Stimulated activated effector memory CD8-positive, alpha-beta T cell treated with anti-CD3 and anti-CD28 coated beads, Interleukin-12 subunit alpha, Interleukin-12 subunit beta, amount 100 ng/mL, for 72 hours (primary cell): Measurements from ENCODE around the gene XRCC4.

Experiments used
- ATAC-seq: fragments of 150-1000 bp; cut with Tn5 transposase; 2 replicates; pipeline ENCODE4 v1.10.0; 2021
- DNase-seq, 2 donors: peaks; one replicate each; pipeline ENCODE4 v3.0.0; 2021 to 2022; ENCODE audit warnings: low spot score in 2 of 2
- H3K27ac Mint-ChIP-seq: one replicate; pipeline ENCODE4 v1.8.0; 2022; ENCODE audit warnings: mild to moderate bottlenecking, mixed read lengths
- H3K36me3 Mint-ChIP-seq: one replicate; pipeline ENCODE4 v1.8.0; 2022; ENCODE audit warnings: mild to moderate bottlenecking, mixed read lengths
- H3K4me1 Mint-ChIP-seq: one replicate; pipeline ENCODE4 v1.8.0; 2022; ENCODE audit warnings: mixed read lengths
- H3K4me3 Mint-ChIP-seq: one replicate; pipeline ENCODE4 v1.8.0; 2022; ENCODE audit warnings: mild to moderate bottlenecking, mixed read lengths
- H3K9me3 Mint-ChIP-seq: one replicate; pipeline ENCODE4 v1.8.0; 2022; ENCODE audit warnings: mixed read lengths

XRCC4 gene

DNA sequence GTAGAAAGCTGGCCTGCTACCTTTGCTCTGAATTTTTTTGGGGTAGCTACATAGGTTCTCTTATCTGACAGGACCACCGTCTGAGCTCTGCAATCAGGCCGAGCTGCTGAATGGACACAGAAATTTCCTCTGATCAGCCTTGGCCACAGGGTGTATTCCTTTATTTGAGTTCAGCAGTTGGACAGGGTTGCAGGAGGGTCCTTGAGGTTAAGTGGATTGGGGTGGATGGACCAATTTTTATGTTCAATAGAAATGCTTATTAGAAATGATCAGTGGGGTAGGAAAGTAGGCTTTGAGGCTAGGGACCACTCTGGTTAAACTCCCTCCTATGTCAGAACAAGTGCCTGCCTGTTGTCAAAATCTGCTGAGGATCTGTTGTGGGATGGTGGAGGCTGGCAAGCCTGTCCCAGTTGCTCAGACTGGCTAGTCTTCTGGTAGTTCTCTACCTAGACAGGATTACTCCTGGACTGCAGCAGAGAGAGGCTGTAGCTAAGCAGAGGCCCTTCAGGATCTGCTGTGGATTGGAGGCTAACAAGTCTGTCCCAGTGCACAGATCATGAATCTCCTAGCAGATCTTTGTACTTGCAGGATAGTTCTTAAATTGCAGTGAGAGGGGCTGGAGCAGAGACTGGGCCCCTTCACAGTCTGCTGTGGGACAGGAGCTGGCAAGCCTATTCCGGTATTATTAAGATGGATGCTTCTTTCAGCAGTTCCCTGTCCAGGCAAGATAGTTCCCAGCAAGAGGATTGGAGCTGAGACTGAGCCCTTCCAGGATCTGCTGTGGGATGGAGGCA, 18.0 kb downstream of the XRCC4 start:
- no peak overlapping the region for H3K27ac Mint-ChIP-seq
- H3K9me3 Mint-ChIP-seq, result peaks cover 9% of the 10 kb centered on the region
- ATAC-seq (no peak), DNase-seq (no peak)
- peaks cover 16% of the 10 kb centered on the region for H3K4me1 Mint-ChIP-seq
- no peaks in the 10 kb centered on the region for H3K36me3 Mint-ChIP-seq
- no peak overlapping the region for H3K4me3 Mint-ChIP-seq

DNA sequence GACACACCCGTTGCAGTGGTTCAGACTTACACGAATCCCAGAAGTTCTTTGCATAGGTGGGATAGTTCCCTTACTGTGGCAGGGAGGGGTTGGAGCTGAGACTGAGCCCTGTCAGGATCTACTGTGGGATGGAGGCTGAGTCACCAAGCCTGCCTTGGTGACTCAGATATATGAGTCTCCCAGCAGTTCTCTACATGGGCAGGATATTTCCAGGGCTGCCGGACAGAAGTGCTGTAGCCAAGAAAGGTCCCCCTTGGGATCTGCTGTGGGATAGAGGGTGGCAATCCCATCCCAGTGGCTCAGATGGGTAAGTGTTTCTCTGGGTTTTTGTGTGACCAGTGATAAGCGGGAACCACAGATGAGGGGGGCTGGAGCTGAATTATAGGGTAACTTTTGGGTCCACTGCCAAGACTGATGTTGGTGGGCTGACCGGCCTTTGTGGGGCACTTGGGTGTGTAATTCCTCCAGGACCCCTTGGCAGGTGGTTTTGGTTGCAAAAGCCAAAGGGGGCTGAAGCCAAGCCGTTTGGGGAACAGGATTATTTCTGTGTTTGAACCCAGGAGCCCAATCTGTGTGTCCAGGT, 18.7 kb downstream of the XRCC4 start:
- peaks cover 7% of the 10 kb centered on the region for H3K9me3 Mint-ChIP-seq
- DNase-seq, result no peak
- no peaks in the 10 kb centered on the region for H3K36me3 Mint-ChIP-seq
- no peak overlapping the region for H3K4me3 Mint-ChIP-seq
- no peak overlapping the region for H3K27ac Mint-ChIP-seq
- no peak for ATAC-seq
- H3K4me1 Mint-ChIP-seq, result peaks cover 16% of the 10 kb centered on the region

DNA sequence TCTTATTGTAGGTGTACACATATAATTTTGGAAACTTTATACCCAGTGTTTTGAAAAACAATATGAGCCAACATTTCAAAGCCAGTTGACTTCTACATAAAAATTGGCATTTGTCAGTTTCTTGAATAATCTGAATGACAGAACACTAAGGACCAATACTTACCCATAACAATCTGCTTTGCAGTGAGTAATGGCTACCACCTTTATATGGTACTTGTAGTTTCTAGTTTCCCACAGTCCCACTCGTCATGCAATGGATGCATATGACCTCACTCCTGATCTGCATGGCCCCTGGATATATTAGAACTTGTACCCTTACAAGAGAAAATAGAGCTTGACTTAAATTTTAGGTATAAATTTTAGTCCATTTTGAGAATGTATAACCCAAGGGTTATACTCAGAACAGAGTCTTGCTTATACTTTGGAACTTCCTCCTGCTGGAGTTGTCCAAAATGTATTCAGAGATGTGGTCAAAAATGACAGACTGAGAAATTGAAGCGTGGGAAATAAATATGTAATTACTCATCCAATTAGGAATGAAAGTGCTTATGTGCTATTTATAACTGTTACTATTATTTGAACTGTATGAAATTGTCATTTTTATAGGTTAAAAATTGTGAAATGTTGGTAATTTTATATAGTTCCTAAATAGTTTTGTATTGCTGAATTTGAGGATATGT, 19.5 kb downstream of the XRCC4 start:
- no peak for DNase-seq
- no peaks in the 10 kb centered on the region for H3K36me3 Mint-ChIP-seq
- H3K4me3 Mint-ChIP-seq, result no peak overlapping the region
- peaks cover 15% of the 10 kb centered on the region for H3K4me1 Mint-ChIP-seq
- ATAC-seq, result no peak
- no peak overlapping the region for H3K27ac Mint-ChIP-seq
- peaks cover 7% of the 10 kb centered on the region for H3K9me3 Mint-ChIP-seq

DNA sequence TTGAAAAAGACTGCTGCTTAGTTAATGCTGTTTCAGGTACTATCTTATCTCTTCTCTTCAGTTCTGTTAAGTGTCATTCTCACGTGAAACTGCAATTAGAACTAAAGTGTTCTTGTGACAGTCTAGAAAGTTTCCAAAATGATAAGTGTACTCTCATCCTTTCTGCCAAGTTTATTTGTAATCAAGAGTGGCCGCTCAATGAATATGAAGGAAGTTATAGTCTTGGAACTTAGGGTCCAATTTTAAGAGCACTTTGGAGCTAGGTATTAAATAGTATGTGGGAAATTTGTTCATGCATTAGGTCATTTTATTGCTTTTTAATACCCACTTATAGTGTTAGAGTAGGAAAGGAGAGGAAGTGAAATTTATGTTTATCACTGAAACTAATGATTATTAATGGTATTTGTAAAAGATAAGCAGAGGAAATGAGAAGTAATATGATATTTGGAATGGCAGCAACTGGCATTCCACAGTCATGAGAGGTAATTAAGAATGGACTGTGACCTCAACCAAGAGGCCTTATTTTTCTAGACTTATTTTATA, 20.4 kb downstream of the XRCC4 start:
- no peak overlapping the region for H3K27ac Mint-ChIP-seq
- peaks cover 5% of the 10 kb centered on the region for H3K4me1 Mint-ChIP-seq
- peaks cover 7% of the 10 kb centered on the region for H3K9me3 Mint-ChIP-seq
- DNase-seq (no peak), ATAC-seq (no peak)
- no peak overlapping the region for H3K4me3 Mint-ChIP-seq
- no peaks in the 10 kb centered on the region for H3K36me3 Mint-ChIP-seq

DNA sequence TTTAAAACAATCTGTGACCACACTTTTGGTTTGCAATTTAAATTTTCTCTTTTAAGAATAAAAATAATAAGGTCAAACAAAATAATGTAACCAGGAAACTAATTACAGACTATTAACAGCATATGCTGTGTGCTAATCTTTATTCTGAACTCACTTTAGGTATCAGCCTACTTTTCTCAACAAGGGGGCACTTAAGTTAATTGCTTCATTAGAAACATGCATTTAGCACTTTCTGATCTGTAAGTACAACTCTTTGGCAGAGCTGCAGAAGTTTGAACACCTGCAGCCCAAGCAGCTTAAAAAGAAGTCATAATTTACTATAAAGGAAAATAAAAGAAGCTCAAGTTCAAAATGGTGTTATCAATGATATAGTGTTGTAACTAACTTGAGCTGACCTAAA, 21.7 kb downstream of the XRCC4 start:
- no peak overlapping the region for H3K27ac Mint-ChIP-seq
- ATAC-seq (no peak), DNase-seq (no peak)
- peaks cover 4% of the 10 kb centered on the region for H3K9me3 Mint-ChIP-seq
- no peak overlapping the region for H3K4me3 Mint-ChIP-seq
- H3K4me1 Mint-ChIP-seq, result no peaks in the 10 kb centered on the region
- no peaks in the 10 kb centered on the region for H3K36me3 Mint-ChIP-seq

DNA sequence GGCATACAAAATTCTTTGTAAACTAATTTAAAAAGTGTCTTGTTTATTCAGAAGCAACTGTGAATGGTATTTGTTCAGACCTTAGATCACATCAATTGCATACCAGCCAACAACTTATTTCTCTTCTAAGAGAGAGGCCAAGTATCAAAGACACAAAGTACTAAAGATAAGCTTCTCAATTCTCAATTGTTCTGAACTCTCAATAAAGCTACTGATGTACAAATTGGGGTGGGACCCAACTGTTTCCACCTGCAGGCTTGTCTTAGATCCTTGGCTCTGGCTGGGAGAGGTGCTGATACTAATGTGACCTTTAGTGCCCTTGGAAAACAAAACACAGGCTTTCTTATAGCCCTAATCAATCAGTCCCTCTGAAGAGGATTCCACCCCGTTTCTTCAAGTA, 22.1 kb downstream of the XRCC4 start:
- Mint-ChIP-seq H3K27ac (no peak overlapping the region), H3K4me1 (no peaks in the 10 kb centered on the region), H3K4me3 (no peak overlapping the region), H3K9me3 (peaks cover under 1% of the 10 kb centered on the region), H3K36me3 (no peaks in the 10 kb centered on the region)
- DNase-seq (no peak), ATAC-seq (no peak)

DNA sequence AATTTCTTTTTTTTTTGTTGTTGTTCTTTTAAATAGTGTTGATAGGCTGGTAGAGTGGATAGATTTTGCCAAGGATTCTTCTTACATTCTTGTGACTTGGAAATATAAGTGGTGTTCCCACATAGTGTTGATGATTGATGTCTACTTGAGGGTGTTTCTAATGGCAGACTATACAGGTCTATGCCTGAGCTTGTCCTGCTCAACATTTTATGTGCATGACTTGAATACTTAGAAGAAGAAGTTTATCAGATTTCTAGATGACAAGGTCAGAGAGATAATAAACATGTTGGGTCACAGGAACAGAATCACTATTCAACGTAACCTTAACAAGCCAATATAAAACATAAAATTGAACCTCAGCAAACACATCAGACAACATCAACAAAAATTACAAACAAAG, 24.2 kb downstream of the XRCC4 start:
- Mint-ChIP-seq H3K4me1 (no peaks in the 10 kb centered on the region), H3K4me3 (no peak overlapping the region), H3K9me3 (no peaks in the 10 kb centered on the region), H3K27ac (no peak overlapping the region), H3K36me3 (no peaks in the 10 kb centered on the region)
- ATAC-seq (no peak), DNase-seq (no peak)

DNA sequence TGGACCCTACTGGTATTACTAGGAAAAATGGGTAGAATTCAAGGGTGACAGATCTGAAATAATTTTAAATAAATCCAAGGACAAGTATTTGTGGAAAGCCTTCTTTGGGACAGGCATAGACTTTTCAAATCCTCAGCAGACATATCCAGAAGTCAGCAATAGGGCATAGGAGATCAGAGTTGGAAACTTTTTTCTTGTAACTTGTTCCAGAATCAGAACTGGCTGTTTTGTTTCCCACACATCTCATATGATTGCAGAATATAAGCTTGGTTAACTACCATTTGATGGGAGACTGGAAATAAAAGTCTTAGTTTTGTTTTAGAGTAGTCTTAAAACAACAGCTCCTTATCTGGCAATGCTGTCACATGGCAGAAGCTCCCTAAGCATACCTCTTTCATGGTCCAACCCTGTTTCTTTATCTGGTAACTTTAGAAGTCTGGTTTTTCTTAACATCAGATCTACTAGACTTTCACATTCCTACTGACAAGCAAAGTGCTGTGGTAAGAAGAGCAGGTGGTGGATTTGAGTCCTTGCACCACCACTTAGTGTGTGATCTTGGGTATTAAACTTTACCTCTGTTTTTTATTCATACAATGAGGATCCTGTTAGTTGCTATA, 25.1 kb downstream of the XRCC4 start:
- no peaks in the 10 kb centered on the region for H3K36me3 Mint-ChIP-seq
- no peaks in the 10 kb centered on the region for H3K4me1 Mint-ChIP-seq
- no peak overlapping the region for H3K4me3 Mint-ChIP-seq
- ATAC-seq, result no peak
- no peaks in the 10 kb centered on the region for H3K9me3 Mint-ChIP-seq
- no peak overlapping the region for H3K27ac Mint-ChIP-seq
- no peak for DNase-seq

DNA sequence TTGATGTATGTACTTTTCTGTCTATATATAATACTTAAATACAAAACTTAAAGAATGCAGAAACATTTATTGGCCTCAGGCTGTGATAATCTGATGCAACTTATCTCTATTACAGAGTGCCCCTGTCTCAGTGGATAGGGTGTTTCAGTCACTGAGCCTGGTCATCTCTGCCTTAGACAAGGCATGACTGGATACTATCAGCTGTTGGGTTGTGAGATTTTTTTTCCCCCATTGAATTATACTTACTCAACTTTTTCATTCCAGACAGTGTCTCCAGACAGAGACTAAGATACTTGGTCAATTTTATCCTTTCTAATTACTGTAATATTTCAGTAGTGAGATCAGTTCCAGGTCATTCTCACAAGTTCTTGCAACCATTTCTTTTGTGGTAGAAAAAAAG, 26.7 kb downstream of the XRCC4 start:
- no peak overlapping the region for H3K27ac Mint-ChIP-seq
- no peak overlapping the region for H3K4me3 Mint-ChIP-seq
- no peak for DNase-seq
- H3K9me3 Mint-ChIP-seq, result no peaks in the 10 kb centered on the region
- no peaks in the 10 kb centered on the region for H3K36me3 Mint-ChIP-seq
- no peak for ATAC-seq
- H3K4me1 Mint-ChIP-seq, result no peaks in the 10 kb centered on the region

DNA sequence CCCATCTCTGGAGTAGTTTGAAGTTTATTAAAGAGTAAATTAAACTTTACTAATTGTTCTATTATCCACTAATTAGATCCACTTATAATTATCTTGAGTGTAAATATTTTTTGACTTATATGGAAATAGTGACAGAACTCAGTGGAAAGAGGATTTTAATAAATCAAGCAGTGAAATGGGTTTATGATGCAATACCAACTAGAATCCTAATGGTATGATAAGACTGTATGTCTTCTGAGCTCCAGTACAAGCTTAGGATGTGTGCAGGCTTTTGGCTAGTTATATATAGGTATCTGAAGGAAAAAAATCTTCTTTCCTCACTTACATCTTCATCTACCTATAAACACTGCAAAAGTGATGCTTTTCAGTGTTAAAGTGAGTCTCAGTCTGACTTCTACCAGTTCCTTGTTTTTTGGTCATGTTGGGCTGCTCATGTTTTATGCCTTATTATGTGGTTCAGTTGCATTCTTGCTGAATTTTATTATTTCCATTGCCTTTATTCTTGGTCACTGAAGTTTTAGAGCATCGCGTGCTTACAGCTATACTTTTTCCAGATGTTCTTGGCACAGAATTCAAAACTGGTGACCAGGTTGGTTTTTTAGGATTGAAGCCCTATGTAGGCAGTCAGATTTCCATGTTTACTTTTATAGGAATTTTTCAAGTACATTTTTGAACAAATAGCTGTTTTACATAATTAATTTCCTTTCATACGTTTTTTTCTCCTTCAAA, 30.5 kb downstream of the XRCC4 start:
- ATAC-seq (no peak), DNase-seq (no peak)
- Mint-ChIP-seq H3K27ac (no peak overlapping the region), H3K4me1 (no peaks in the 10 kb centered on the region), H3K36me3 (no peaks in the 10 kb centered on the region), H3K4me3 (no peak overlapping the region), H3K9me3 (no peaks in the 10 kb centered on the region)

DNA sequence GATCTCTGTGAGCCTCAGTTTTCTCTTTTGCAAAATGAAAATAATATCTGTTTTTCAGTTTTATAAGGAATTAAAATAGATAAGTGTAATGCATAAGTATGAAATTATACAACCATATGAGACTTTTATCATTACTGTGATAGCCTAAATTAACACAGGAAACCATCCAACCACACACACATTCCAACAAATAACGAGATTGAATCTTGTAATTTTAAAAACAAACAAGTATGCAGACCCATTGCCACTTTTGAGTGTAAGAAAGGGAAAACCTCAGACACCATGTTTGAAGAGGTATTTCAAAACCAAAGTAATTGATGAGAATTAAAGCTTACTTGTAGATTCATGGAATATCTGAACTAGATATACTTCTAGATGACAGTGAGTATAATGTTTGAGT, 32.0 kb downstream of the XRCC4 start:
- H3K4me3 Mint-ChIP-seq, result no peak overlapping the region
- DNase-seq, result no peak
- no peaks in the 10 kb centered on the region for H3K36me3 Mint-ChIP-seq
- H3K27ac Mint-ChIP-seq, result no peak overlapping the region
- no peaks in the 10 kb centered on the region for H3K4me1 Mint-ChIP-seq
- ATAC-seq, result no peak
- H3K9me3 Mint-ChIP-seq, result no peaks in the 10 kb centered on the region

DNA sequence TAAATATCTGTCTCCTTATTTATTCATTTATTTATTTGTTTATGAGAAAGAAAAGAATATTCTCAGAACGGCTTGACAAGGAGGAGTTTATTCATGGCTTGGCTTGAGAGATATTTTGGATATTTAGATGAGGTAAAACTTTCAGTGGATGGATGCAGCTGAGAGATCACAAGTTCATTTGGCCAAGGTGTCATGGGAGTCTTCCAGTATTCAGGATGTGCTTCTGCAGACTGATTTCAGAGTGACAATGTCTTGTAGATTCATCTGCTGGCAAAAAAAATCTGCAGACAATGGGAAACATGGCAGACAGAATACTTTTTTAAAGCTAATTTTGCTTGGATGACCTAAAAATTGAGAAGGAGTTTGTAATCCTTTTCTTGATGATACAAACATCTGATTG, 38.5 kb downstream of the XRCC4 start:
- Mint-ChIP-seq H3K4me3 (no peak overlapping the region), H3K27ac (no peak overlapping the region), H3K4me1 (no peaks in the 10 kb centered on the region), H3K36me3 (no peaks in the 10 kb centered on the region), H3K9me3 (peaks cover 4% of the 10 kb centered on the region)
- no peak for ATAC-seq
- DNase-seq, result no peak

DNA sequence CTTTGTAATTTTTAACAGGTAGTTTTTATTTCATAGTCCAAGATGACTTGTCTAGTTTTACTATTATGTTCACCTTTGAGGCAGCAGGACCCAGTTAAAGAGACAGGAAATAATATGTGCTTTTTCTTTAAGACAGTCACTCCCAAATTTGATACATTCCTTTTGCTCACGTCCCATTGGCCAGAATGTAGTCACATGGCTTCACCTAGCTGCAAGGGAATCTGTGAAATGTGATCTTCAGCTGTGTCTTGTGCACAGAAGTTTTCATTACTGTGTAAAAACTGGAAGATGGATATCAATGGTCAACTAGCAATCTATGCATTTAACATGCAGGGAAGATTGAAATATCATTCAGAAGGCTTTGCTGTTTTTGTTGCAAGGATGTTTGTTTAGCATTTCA, 41.1 kb downstream of the XRCC4 start:
- H3K4me3 Mint-ChIP-seq, result no peak overlapping the region
- H3K36me3 Mint-ChIP-seq, result no peaks in the 10 kb centered on the region
- no peak overlapping the region for H3K27ac Mint-ChIP-seq
- no peaks in the 10 kb centered on the region for H3K4me1 Mint-ChIP-seq
- peaks cover 4% of the 10 kb centered on the region for H3K9me3 Mint-ChIP-seq
- no peak for ATAC-seq
- no peak for DNase-seq

DNA sequence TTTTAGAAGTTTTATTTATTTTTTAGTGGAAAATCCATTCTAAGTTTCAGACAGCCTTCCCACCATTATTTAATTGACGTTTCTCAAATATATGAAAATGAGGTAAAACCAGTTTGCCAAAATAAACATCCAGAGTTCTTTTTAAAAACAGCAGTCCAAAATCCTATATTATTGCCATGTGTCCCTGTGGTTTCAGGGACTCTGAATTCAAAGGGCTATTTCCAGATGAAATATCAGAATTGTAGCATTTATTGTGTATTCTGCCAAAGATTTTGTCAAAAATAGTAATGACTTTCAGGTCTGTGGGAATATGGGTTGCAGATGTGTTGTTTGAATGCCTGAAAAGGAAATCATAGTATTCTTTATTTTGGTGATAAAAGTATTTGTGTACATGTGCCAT, 41.6 kb downstream of the XRCC4 start:
- H3K27ac Mint-ChIP-seq, result no peak overlapping the region
- no peaks in the 10 kb centered on the region for H3K36me3 Mint-ChIP-seq
- no peak for DNase-seq
- no peak for ATAC-seq
- peaks cover 4% of the 10 kb centered on the region for H3K9me3 Mint-ChIP-seq
- no peaks in the 10 kb centered on the region for H3K4me1 Mint-ChIP-seq
- no peak overlapping the region for H3K4me3 Mint-ChIP-seq

DNA sequence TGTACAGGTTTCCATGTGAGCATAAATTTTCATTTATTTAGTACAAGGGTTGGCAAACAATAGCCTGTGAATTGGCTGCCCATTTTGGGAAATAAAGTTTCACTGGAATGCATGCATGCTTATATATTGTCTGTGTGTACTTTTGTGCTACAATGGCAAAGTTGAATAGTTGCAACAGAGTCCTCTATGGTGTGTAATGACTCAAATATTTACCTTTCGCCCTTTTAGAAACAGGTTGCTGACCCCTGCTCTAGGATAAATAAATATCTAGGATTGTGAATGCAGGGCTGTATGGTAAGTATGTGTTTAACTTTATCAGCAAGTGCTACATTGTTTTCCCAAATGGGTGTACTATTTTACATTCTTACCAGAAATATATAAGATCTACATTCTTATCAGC, 47.2 kb downstream of the XRCC4 start:
- Mint-ChIP-seq H3K9me3 (peaks cover 3% of the 10 kb centered on the region), H3K27ac (no peak overlapping the region), H3K4me1 (no peaks in the 10 kb centered on the region), H3K36me3 (no peaks in the 10 kb centered on the region), H3K4me3 (no peak overlapping the region)
- ATAC-seq, result no peak
- DNase-seq, result no peak
